ENCODE results near the gene EPHB1. TPM values are rescaled to one million over a fixed set of nuclear protein-coding genes. Genes with fewer than 3 reads are reported as not detected.
A peak's percentile ranks its signal among the peaks of the same experiment; 100 is the strongest.

Gene EPHB1
- total RNA-seq, 4 donors from 2014 or later, result 1.00 to 8.9 (median 4.5) TPM

- Histone ChIP-seq H3K9me3 (no peaks in the 10 kb centered on the region), H3K27me3 (no peaks in the 10 kb centered on the region), H3K27ac (no peak overlapping the region), H3K36me3 (no peaks in the 10 kb centered on the region), H3K4me1 (peaks cover 7 to 12% of the 10 kb centered on the region in 2 donors), H3K4me3 (no peak overlapping the region)
- ATAC-seq (no peak), DNase-seq (no peak)
- TF ChIP-seq POLR2A (IDR thresholded peaks at IDR 0.05), result no peak
- TF ChIP-seq CTCF (IDR thresholded peaks at IDR 0.05 in 4 of 5, conservative IDR thresholded peaks at IDR 0.05 in 1 of 5), result no peak
- in situ Hi-C loops (cut with MboI; ENCODE audit: low sequenced_read_pairs in 4 of 4), result no loop called here
- intact Hi-C loops (cut with DNase I; ENCODE audit: low total_unique reads), result no loop called here
Observed at GRCh38 chr3:134903837-134904236, 108.8 kb downstream of the EPHB1 start.

GRCh38 chr3:134904241-134904771 lies 109.2 kb downstream of the EPHB1 start:
- intact Hi-C loops (cut with DNase I; ENCODE audit: low total_unique reads), result no loop called here
- H3K9me3 ChIP-seq, result no peaks in the 10 kb centered on the region
- in situ Hi-C loops (cut with MboI; ENCODE audit: low sequenced_read_pairs in 4 of 4), result no loop called here

GRCh38 chr3:134904776-134905646 lies 110.0 kb downstream of the EPHB1 start:
- H3K27ac ChIP-seq, result no peak overlapping the region
- H3K27me3 ChIP-seq, result no peaks in the 10 kb centered on the region
- H3K4me3 ChIP-seq, result no peak overlapping the region
- TF ChIP-seq CTCF (IDR thresholded peaks at IDR 0.05 in 4 of 5, conservative IDR thresholded peaks at IDR 0.05 in 1 of 5) (no peak), POLR2A (IDR thresholded peaks at IDR 0.05) (no peak)
- H3K4me1 ChIP-seq, result peaks cover 7 to 12% of the 10 kb centered on the region in 2 donors
- no peaks in the 10 kb centered on the region for H3K36me3 ChIP-seq
- in situ Hi-C loops (cut with MboI; ENCODE audit: low sequenced_read_pairs in 4 of 4) (no loop called here), intact Hi-C loops (cut with DNase I; ENCODE audit: low total_unique reads) (no loop called here)
- no peaks in the 10 kb centered on the region for H3K9me3 ChIP-seq
- DNase-seq (peak in 1 of 2 donors; percentile 22), ATAC-seq (peak in 1 of 2 donors; percentile 62)

More at GRCh38 chr3:134904241-134904771, 109.2 kb downstream of the EPHB1 start:
- no peak for TF ChIP-seq CTCF (IDR thresholded peaks at IDR 0.05 in 4 of 5, conservative IDR thresholded peaks at IDR 0.05 in 1 of 5)
- TF ChIP-seq POLR2A (IDR thresholded peaks at IDR 0.05), result no peak
- no peak overlapping the region for H3K27ac ChIP-seq
- H3K27me3 ChIP-seq, result no peaks in the 10 kb centered on the region
- ATAC-seq (no peak), DNase-seq (no peak)
- no peaks in the 10 kb centered on the region for H3K36me3 ChIP-seq
- peaks cover 7 to 12% of the 10 kb centered on the region in 2 donors for H3K4me1 ChIP-seq
- H3K4me3 ChIP-seq, result no peak overlapping the region

- H3K4me3 ChIP-seq, result no peak overlapping the region
Observed at GRCh38 chr3:134905647-134905935, 110.5 kb downstream of the EPHB1 start.

More at GRCh38 chr3:134905647-134905935, 110.5 kb downstream of the EPHB1 start:
- H3K4me1 ChIP-seq, result peaks cover 7 to 12% of the 10 kb centered on the region in 2 donors
- TF ChIP-seq CTCF (IDR thresholded peaks at IDR 0.05 in 4 of 5, conservative IDR thresholded peaks at IDR 0.05 in 1 of 5), result no peak
- no peak for TF ChIP-seq POLR2A (IDR thresholded peaks at IDR 0.05)
- no peaks in the 10 kb centered on the region for H3K36me3 ChIP-seq
- ATAC-seq (no peak), DNase-seq (no peak)
- intact Hi-C loops (cut with DNase I; ENCODE audit: low total_unique reads), result no loop called here
- no peak overlapping the region for H3K27ac ChIP-seq
- in situ Hi-C loops (cut with MboI; ENCODE audit: low sequenced_read_pairs in 4 of 4), result no loop called here
- no peaks in the 10 kb centered on the region for H3K27me3 ChIP-seq
- H3K9me3 ChIP-seq, result no peaks in the 10 kb centered on the region
